ENCODE measurements around the gene TAF11L7. TPM values are rescaled to one million over a fixed set of nuclear protein-coding genes. Genes with fewer than 3 reads are reported as not detected.

Gene TAF11L7
- not detected in 2 replicates for polyA plus RNA-seq

GRCh38 chr5:17585658-17586057, at the start of gene TAF11L7:
TAF11L7 (minus strand) TSS chr5:17585758.

DNA sequence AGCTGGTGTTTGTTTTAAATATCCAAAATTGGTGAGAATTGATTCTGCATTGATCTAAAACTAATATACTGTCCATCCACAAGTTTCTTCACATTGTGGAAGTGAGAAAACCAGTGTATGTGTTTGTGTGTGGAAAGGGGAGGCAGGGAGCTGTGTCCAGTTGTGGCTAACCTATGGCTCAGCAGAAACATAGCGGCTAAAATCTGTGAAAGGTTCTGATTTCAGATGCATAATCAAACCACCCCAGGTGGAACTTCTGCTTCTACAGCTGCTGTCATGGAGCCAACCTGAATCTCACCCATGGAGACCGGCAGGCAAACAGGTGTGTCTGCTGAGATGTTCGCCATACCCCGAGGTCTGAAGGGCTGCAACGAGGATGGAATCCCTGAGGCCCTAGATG, 48.6 kb upstream of the TAF11L7 start, which contains the start of gene TAF11L14:
Gene TAF11L14, plus strand, starts transcription at position 301 of the 400 bp plus-strand sequence.

GRCh38 chr5:17631788-17632187, 46.2 kb upstream of the TAF11L7 start, which contains the start of gene TAF11L13:
TAF11L13 (plus strand) TSS chr5:17632088.

DNA sequence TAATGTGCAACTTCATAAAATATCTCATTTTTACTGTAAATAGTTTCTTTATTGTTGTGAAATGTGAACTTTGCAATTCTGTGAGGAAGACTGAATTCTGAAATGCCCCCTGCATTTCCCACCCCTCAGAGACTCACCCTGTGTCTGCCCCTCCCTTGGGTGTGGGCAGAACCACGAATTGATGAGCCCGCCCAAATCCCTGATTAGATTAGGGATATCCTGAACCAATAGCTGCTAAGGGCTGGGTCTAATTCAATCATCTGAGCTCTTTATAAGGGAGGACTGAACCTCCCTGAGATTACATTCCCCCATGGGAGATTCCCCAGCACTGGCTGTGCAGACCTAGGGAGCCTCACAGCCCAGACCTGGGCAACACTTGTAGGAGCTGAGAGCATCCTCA, 24.5 kb upstream of the TAF11L7 start, which contains the start of gene TAF11L12:
Gene TAF11L12, plus strand, starts transcription at position 301 of the 400 bp plus-strand sequence.

DNA sequence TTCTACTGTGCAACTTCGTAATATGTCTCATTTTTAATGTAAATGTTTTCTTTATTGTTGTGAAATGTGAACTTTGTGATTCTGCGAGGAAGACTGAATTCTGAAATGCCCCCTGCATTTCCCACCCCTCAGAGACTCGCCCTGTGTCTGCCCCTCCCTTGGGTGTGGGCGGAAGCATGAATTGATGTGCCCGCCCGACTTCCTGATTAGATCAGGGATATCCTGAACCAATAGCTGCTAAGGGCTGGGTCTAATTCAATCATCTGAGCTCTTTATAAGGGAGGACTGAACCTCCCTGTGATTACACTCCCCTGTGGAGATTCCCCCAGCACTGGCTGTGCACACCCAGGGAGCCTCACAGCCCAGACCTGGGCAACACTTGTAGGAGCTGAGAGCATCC, 18.3 kb upstream of the TAF11L7 start, which contains the start of gene TAF11L11:
Gene TAF11L11, plus strand, starts transcription at position 304 of the 400 bp plus-strand sequence.

GRCh38 chr5:17597728-17598127, 12.2 kb upstream of the TAF11L7 start, which contains the start of gene TAF11L10:
TAF11L10 (minus strand) TSS chr5:17597828.

DNA sequence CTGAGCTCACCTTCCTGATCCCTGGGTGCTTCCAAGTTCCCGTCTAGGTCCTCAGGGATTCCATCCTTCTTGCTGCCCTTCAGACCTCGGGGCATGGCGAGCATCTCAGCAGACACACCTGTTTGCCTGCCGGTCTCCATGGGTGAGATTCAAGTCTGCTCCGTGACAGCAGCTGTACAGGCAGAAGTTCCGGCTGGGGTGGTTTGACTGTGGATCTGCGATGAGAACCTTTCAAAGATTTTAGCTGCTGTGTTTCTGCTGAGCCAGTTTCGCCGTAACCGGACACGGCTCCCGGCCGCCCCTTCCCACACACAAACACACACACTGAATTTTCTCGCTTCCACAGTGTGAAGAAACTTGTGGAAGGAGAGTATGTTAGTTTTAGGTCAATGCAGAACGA, 8.7 kb upstream of the TAF11L7 start, which contains the start of gene TAF11L9:
Gene TAF11L9, minus strand, starts transcription at position 140 of the 400 bp plus-strand sequence.

DNA sequence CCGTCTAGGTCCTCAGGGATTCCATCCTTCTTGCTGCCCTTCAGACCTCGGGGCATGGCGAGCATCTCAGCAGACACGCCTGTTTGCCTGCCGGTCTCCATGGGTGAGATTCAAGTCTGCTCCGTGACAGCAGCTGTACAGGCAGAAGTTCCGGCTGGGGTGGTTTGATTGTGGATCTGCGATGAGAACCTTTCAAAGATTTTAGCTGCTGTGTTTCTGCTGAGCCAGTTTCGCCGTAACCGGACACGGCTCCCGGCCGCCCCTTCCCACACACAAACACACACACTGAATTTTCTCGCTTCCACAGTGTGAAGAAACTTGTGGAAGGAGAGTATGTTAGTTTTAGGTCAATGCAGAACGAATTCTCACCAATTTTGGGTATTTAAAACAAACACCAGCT, 5.3 kb upstream of the TAF11L7 start, which contains the start of gene TAF11L8:
Gene TAF11L8, minus strand, starts transcription at position 101 of the 400 bp plus-strand sequence.

Other genes starting within 250 kb of the TAF11L7 start
- not detected in 2 replicates for gene TAF11L2, start 87.5 kb downstream of the TAF11L7 start, polyA plus RNA-seq
- gene TAF11L3, start 67.4 kb downstream of the TAF11L7 start, polyA plus RNA-seq: not detected in 2 replicates
- not detected in 2 replicates for gene TAF11L4, start 64.0 kb downstream of the TAF11L7 start, polyA plus RNA-seq
- gene TAF11L5, start 60.5 kb downstream of the TAF11L7 start, polyA plus RNA-seq: not detected in 2 replicates
- gene TAF11L6, start 57.1 kb downstream of the TAF11L7 start, polyA plus RNA-seq: not detected in 2 replicates
- gene TAF11L8, start 5.2 kb upstream of the TAF11L7 start, polyA plus RNA-seq: not detected in 2 replicates
- not detected in 2 replicates for gene TAF11L9, start 8.6 kb upstream of the TAF11L7 start, polyA plus RNA-seq
- not detected in 2 replicates for gene TAF11L10, start 12.1 kb upstream of the TAF11L7 start, polyA plus RNA-seq
- not detected in 2 replicates for gene TAF11L11, start 18.4 kb upstream of the TAF11L7 start, polyA plus RNA-seq
- not detected in 2 replicates for gene TAF11L12, start 24.6 kb upstream of the TAF11L7 start, polyA plus RNA-seq
- not detected in 2 replicates for gene TAF11L13, start 46.3 kb upstream of the TAF11L7 start, polyA plus RNA-seq
- gene TAF11L14, start 48.7 kb upstream of the TAF11L7 start, polyA plus RNA-seq: not detected in 2 replicates